ENCODE data around the gene VWF.
A peak's percentile ranks its signal among the peaks of the same experiment; 100 is the strongest.

VWF gene

GRCh38 chr12:6062757-6063735, 61.4 kb downstream of the VWF start:
- no peaks in the 10 kb centered on the region for H3K9me3 ChIP-seq
- no peaks in the 10 kb centered on the region for H3K27me3 ChIP-seq
- peaks cover 28% of the 10 kb centered on the region for H3K4me1 ChIP-seq
- H3K36me3 ChIP-seq = no peaks in the 10 kb centered on the region
- no peaks in the 10 kb centered on the region for H4K20me1 ChIP-seq
- no peak overlapping the region for H3K4me2 ChIP-seq
- no peak for TF ChIP-seq Cebpa-rat (IDR thresholded peaks at IDR 0.05)
- H3K4me3 ChIP-seq = no peak overlapping the region
- H3K27ac ChIP-seq = no peak overlapping the region
- no peak overlapping the region for H3K9ac ChIP-seq

- Histone ChIP-seq H3K4me2 (no peak overlapping the region), H3K27ac (no peak overlapping the region), H4K20me1 (no peaks in the 10 kb centered on the region), H3K27me3 (no peaks in the 10 kb centered on the region), H3K4me3 (no peak overlapping the region), H3K36me3 (no peaks in the 10 kb centered on the region), H3K9ac (no peak overlapping the region), H3K4me1 (peaks cover 28% of the 10 kb centered on the region), H3K9me3 (no peaks in the 10 kb centered on the region)
- no peak for TF ChIP-seq Cebpa-rat (IDR thresholded peaks at IDR 0.05)
These were observed 62.1 kb downstream of the VWF start for GRCh38 chr12:6062395-6062756.

- Histone ChIP-seq H3K4me2 (no peak overlapping the region), H3K4me3 (no peak overlapping the region), H3K9me3 (no peaks in the 10 kb centered on the region), H4K20me1 (no peaks in the 10 kb centered on the region), H3K4me1 (peaks cover 30% of the 10 kb centered on the region), H3K9ac (no peak overlapping the region), H3K27me3 (peaks cover 4% of the 10 kb centered on the region), H3K36me3 (no peaks in the 10 kb centered on the region), H3K27ac (no peak overlapping the region)
- TF ChIP-seq Cebpa-rat (IDR thresholded peaks at IDR 0.05) = no peak
These were observed 62.8 kb downstream of the VWF start for GRCh38 chr12:6061660-6062059.

- Histone ChIP-seq H3K9me3 (no peaks in the 10 kb centered on the region), H3K4me1 (peaks cover 18% of the 10 kb centered on the region; the same call in 1 of the 2 replicates), H3K27me3 (peaks cover 8% of the 10 kb centered on the region), H4K20me1 (no peaks in the 10 kb centered on the region), H3K4me3 (no peak overlapping the region), H3K4me2 (peak overlapping the region; percentile 30; the same call in 1 of the 2 replicates), H3K36me3 (no peaks in the 10 kb centered on the region), H3K27ac (no peak overlapping the region), H3K9ac (no peak overlapping the region)
- TF ChIP-seq Cebpa-rat (IDR thresholded peaks at IDR 0.05) = no peak
These were observed 64.5 kb downstream of the VWF start for GRCh38 chr12:6059860-6060565.

- Histone ChIP-seq H3K27ac (no peak overlapping the region), H3K36me3 (no peaks in the 10 kb centered on the region), H3K27me3 (peaks cover 8% of the 10 kb centered on the region), H4K20me1 (no peaks in the 10 kb centered on the region), H3K9me3 (no peaks in the 10 kb centered on the region), H3K9ac (no peak overlapping the region), H3K4me1 (peaks cover 18% of the 10 kb centered on the region; the same call in 1 of the 2 replicates), H3K4me2 (no peak overlapping the region), H3K4me3 (no peak overlapping the region)
- TF ChIP-seq Cebpa-rat (IDR thresholded peaks at IDR 0.05) = no peak
These were observed 65.2 kb downstream of the VWF start for GRCh38 chr12:6059221-6059620.

GRCh38 chr12:6058481-6059161, 65.8 kb downstream of the VWF start:
- no peaks in the 10 kb centered on the region for H4K20me1 ChIP-seq
- TF ChIP-seq Cebpa-rat (IDR thresholded peaks at IDR 0.05) = no peak
- H3K27ac ChIP-seq = no peak overlapping the region
- H3K9me3 ChIP-seq = no peaks in the 10 kb centered on the region
- H3K4me1 ChIP-seq = peaks cover 18% of the 10 kb centered on the region; the same call in 1 of the 2 replicates
- H3K4me3 ChIP-seq = no peak overlapping the region
- peaks cover 8% of the 10 kb centered on the region for H3K27me3 ChIP-seq
- H3K36me3 ChIP-seq = no peaks in the 10 kb centered on the region
- H3K9ac ChIP-seq = no peak overlapping the region
- no peak overlapping the region for H3K4me2 ChIP-seq

GRCh38 chr12:6057700-6058099, 66.8 kb downstream of the VWF start:
- H3K27me3 ChIP-seq = peaks cover 8% of the 10 kb centered on the region
- no peaks in the 10 kb centered on the region for H4K20me1 ChIP-seq
- H3K9ac ChIP-seq = no peak overlapping the region
- H3K4me2 ChIP-seq = no peak overlapping the region
- H3K27ac ChIP-seq = no peak overlapping the region
- H3K4me3 ChIP-seq = no peak overlapping the region
- no peaks in the 10 kb centered on the region for H3K36me3 ChIP-seq
- H3K9me3 ChIP-seq = no peaks in the 10 kb centered on the region
- TF ChIP-seq Cebpa-rat (IDR thresholded peaks at IDR 0.05) = no peak
- H3K4me1 ChIP-seq = peaks cover 18% of the 10 kb centered on the region; the same call in 1 of the 2 replicates

GRCh38 chr12:6056406-6057240, 67.8 kb downstream of the VWF start:
- H3K36me3 ChIP-seq = no peaks in the 10 kb centered on the region
- H3K27ac ChIP-seq = no peak overlapping the region
- peaks cover 8% of the 10 kb centered on the region for H3K27me3 ChIP-seq
- no peak for TF ChIP-seq Cebpa-rat (IDR thresholded peaks at IDR 0.05)
- peak overlapping the region; percentile 59 for H3K4me2 ChIP-seq
- H3K4me1 ChIP-seq = peaks cover 25% of the 10 kb centered on the region; the same call in 1 of the 2 replicates
- H4K20me1 ChIP-seq = no peaks in the 10 kb centered on the region
- H3K9ac ChIP-seq = no peak overlapping the region
- H3K4me3 ChIP-seq = peak overlapping the region; percentile 51
- H3K9me3 ChIP-seq = no peaks in the 10 kb centered on the region

GRCh38 chr12:6053541-6053940, 70.9 kb downstream of the VWF start:
- no peak overlapping the region for H3K4me2 ChIP-seq
- H3K36me3 ChIP-seq = no peaks in the 10 kb centered on the region
- H3K27ac ChIP-seq = no peak overlapping the region
- H3K9me3 ChIP-seq = no peaks in the 10 kb centered on the region
- no peaks in the 10 kb centered on the region for H4K20me1 ChIP-seq
- peaks cover 15% of the 10 kb centered on the region; the same call in 1 of the 2 replicates for H3K4me1 ChIP-seq
- no peak overlapping the region for H3K9ac ChIP-seq
- H3K4me3 ChIP-seq = no peak overlapping the region
- no peak for TF ChIP-seq Cebpa-rat (IDR thresholded peaks at IDR 0.05)
- H3K27me3 ChIP-seq = peaks cover 8% of the 10 kb centered on the region
